ENCODE data around the gene FAM53A. TPM values are rescaled to one million over a fixed set of nuclear protein-coding genes. Genes with fewer than 3 reads are reported as not detected.

FAM53A gene
- total RNA-seq, 1 experiment from 2014 or later, result 1.6 TPM

- peaks cover 12% of the 10 kb centered on the region for H3K9me3 ChIP-seq (ENCODE audit: low read depth, low read length, poor library complexity, severe bottlenecking)
- H3K27ac ChIP-seq (ENCODE audit: low read depth, low read length, poor library complexity, severe bottlenecking), result no peak overlapping the region
- TF ChIP-seq CTCF (conservative IDR thresholded peaks at IDR 0.05; ENCODE audit: low read depth, low read length) (no peak), EZH2 (IDR thresholded peaks at IDR 0.05; ENCODE audit: borderline replicate concordance, low read depth, low read length, poor library complexity, severe bottlenecking) (no peak)
- no peaks in the 10 kb centered on the region for H3K4me1 ChIP-seq (ENCODE audit: insufficient read depth, low read length, poor library complexity, severe bottlenecking)
- CTCF ChIA-PET, result interaction anchor here (0.6 kb wide), 1 partner anchor 258 kb away, joined by 4 read pairs; no protein-coding TSS in a partner anchor
- H3K36me3 ChIP-seq (ENCODE audit: insufficient read depth, low read length, poor library complexity, severe bottlenecking), result no peaks in the 10 kb centered on the region
- H3K4me3 ChIP-seq (ENCODE audit: low read depth, low read length, poor library complexity, severe bottlenecking), result no peak overlapping the region
- intact Hi-C loops (cut with micrococcal nuclease; ENCODE audit: unreplicated experiment), result no loop called here
- POLR2A ChIA-PET (ENCODE audit: low non-redundant PET), result no interaction called here
- BruUV-seq (replicated peaks), result no TSS peak
- H3K27me3 ChIP-seq (replicated peaks; ENCODE audit: insufficient read depth, low read depth, low read length, poor library complexity), result peaks cover 21% of the 10 kb centered on the region
- no peak for DNase-seq (ENCODE audit: low spot score)
These were observed 91.9 kb downstream of the FAM53A start for GRCh38 chr4:1592068-1592708.

GRCh38 chr4:1591107-1591506 is 93.0 kb downstream of the FAM53A start:
- intact Hi-C loops (cut with micrococcal nuclease; ENCODE audit: unreplicated experiment), result no loop called here
- POLR2A ChIA-PET (ENCODE audit: low non-redundant PET), result no interaction called here
- no peaks in the 10 kb centered on the region for H3K36me3 ChIP-seq (ENCODE audit: insufficient read depth, low read length, poor library complexity, severe bottlenecking)
- H3K27me3 ChIP-seq (replicated peaks; ENCODE audit: insufficient read depth, low read depth, low read length, poor library complexity), result peaks cover 21% of the 10 kb centered on the region
- TF ChIP-seq EZH2 (IDR thresholded peaks at IDR 0.05; ENCODE audit: borderline replicate concordance, low read depth, low read length, poor library complexity, severe bottlenecking), result no peak
- TF ChIP-seq CTCF (conservative IDR thresholded peaks at IDR 0.05; ENCODE audit: low read depth, low read length), result no peak
- CTCF ChIA-PET, result no interaction called here
- H3K4me3 ChIP-seq (ENCODE audit: low read depth, low read length, poor library complexity, severe bottlenecking), result no peak overlapping the region
- no TSS peak for BruUV-seq (replicated peaks)
- no peaks in the 10 kb centered on the region for H3K4me1 ChIP-seq (ENCODE audit: insufficient read depth, low read length, poor library complexity, severe bottlenecking)
- H3K27ac ChIP-seq (ENCODE audit: low read depth, low read length, poor library complexity, severe bottlenecking), result no peak overlapping the region
- H3K9me3 ChIP-seq (ENCODE audit: low read depth, low read length, poor library complexity, severe bottlenecking), result peaks cover 12% of the 10 kb centered on the region
- no peak for DNase-seq (ENCODE audit: low spot score)

GRCh38 chr4:1590244-1590643 is 93.9 kb downstream of the FAM53A start:
- Histone ChIP-seq H3K27ac (ENCODE audit: low read depth, low read length, poor library complexity, severe bottlenecking) (no peak overlapping the region), H3K4me3 (ENCODE audit: low read depth, low read length, poor library complexity, severe bottlenecking) (no peak overlapping the region), H3K36me3 (ENCODE audit: insufficient read depth, low read length, poor library complexity, severe bottlenecking) (no peaks in the 10 kb centered on the region), H3K9me3 (ENCODE audit: low read depth, low read length, poor library complexity, severe bottlenecking) (peaks cover 12% of the 10 kb centered on the region), H3K4me1 (ENCODE audit: insufficient read depth, low read length, poor library complexity, severe bottlenecking) (no peaks in the 10 kb centered on the region), H3K27me3 (replicated peaks; ENCODE audit: insufficient read depth, low read depth, low read length, poor library complexity) (peaks cover 21% of the 10 kb centered on the region)
- no TSS peak for BruUV-seq (replicated peaks)
- ChIA-PET POLR2A (ENCODE audit: low non-redundant PET) (no interaction called here), CTCF (no interaction called here)
- DNase-seq (ENCODE audit: low spot score), result no peak
- intact Hi-C loops (cut with micrococcal nuclease; ENCODE audit: unreplicated experiment), result no loop called here
- TF ChIP-seq CTCF (conservative IDR thresholded peaks at IDR 0.05; ENCODE audit: low read depth, low read length) (no peak), EZH2 (IDR thresholded peaks at IDR 0.05; ENCODE audit: borderline replicate concordance, low read depth, low read length, poor library complexity, severe bottlenecking) (no peak)

Other genes starting within 250 kb of the FAM53A start
- gene SLBP, start 28.0 kb upstream of the FAM53A start, total RNA-seq (2021), result 85.5 and 89.5 TPM in 2 replicates
- 28.8 and 33.4 TPM in 2 replicates for gene TMEM129, start 37.0 kb upstream of the FAM53A start, total RNA-seq (2021)
- 224 and 246 TPM in 2 replicates for gene TACC3, start 37.2 kb upstream of the FAM53A start, total RNA-seq (2021)
- 4.7 and 5.5 TPM in 2 replicates for gene FGFR3, start 109.0 kb upstream of the FAM53A start, total RNA-seq (2021)
- 102 TPM in 2 replicates for gene LETM1, start 171.8 kb upstream of the FAM53A start, total RNA-seq (2021)
- 227 and 231 TPM in 2 replicates for gene NSD2, start 187.1 kb upstream of the FAM53A start, total RNA-seq (2021)